Raji (cell line): ENCODE results near the gene ATP6V0E2.

Experiments used
- POLR2A ChIP-seq: IDR thresholded peaks from 2 replicates; pipeline ENCODE4 v1.6.1; 2011; ENCODE audit warnings: low read depth, low read length, control low read depth; ENCODE audit not compliant: insufficient read depth

Gene ATP6V0E2

GRCh38 chr7:149833495-149834130, 40.2 kb upstream of the ATP6V0E2 start:
- no peak for TF ChIP-seq POLR2A

GRCh38 chr7:149834601-149835000, 39.2 kb upstream of the ATP6V0E2 start:
- no peak for TF ChIP-seq POLR2A

- TF ChIP-seq POLR2A: no peak
These were observed 37.3 kb upstream of the ATP6V0E2 start for GRCh38 chr7:149836434-149836833.

- no peak for TF ChIP-seq POLR2A
These were observed 36.1 kb upstream of the ATP6V0E2 start for GRCh38 chr7:149837564-149838223.

- TF ChIP-seq POLR2A: peak; percentile 77
These were observed 35.4 kb upstream of the ATP6V0E2 start, which contains the start of gene ZNF862 for GRCh38 chr7:149838224-149838991. TSS of gene ZNF862 (plus strand) at chr7:149838375. CDS start at chr7:149838612, 237 bp downstream.

DNA sequence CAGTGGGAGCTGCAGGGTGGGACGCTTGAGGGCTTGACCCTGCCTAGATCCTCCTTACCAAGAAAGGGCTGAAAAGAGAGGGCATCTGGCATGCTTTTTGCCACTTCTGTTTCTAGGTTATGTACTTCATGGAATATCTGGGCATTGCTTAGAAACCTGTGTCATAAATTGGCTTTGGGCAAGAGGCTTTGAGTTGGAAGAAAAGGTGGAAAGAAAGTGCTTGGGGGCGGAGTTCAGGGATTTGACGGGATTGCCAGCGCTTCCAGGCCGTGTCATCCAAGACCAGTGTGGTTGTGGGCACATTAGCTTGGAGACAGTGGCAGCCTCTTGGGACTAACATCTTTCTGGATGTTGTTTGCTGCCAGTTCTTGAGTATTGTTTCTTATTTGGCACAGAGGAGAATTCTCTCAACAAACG, 34.8 kb upstream of the ATP6V0E2 start:
- TF ChIP-seq POLR2A: no peak

DNA sequence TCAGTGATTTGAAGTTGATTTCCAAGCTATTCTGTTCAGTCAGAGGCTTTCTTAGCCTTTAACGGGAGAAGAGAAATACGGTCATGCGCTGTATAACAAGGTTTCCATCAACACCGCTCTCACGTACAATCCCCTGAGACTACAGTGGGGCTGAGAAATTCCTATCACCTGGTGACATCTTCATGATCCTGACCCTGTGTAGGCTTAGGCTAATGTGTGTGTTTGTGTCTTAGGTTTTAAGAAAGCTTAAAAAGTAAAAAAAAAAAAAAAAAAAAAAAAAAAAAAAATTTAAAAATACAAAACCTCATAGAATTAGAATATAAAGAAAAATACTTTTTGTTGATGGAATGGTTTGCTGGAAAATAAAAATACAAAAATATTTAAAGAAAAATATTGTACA, 33.8 kb upstream of the ATP6V0E2 start:
- TF ChIP-seq POLR2A: no peak

GRCh38 chr7:149843566-149843965, 30.2 kb upstream of the ATP6V0E2 start:
- TF ChIP-seq POLR2A: no peak

DNA sequence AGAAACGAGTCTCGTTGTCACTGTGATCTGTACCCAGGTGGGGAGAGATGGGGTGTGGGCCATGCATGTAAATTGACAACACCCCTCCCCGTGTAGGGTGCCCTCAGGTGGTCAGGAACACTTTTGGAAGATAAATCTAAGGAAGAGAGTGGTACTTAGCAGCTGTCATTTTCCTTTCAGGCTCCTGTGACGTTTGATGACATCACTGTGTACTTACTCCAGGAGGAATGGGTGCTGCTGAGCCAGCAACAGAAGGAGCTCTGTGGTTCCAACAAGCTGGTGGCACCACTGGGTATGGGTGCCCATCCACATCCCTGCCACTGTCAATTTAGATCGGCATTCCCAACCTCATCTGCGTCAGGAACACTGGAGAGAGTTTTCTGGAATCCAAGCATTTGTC, 29.3 kb upstream of the ATP6V0E2 start:
- TF ChIP-seq POLR2A: no peak

GRCh38 chr7:149845257-149845980, 28.4 kb upstream of the ATP6V0E2 start:
- TF ChIP-seq POLR2A: no peak

DNA sequence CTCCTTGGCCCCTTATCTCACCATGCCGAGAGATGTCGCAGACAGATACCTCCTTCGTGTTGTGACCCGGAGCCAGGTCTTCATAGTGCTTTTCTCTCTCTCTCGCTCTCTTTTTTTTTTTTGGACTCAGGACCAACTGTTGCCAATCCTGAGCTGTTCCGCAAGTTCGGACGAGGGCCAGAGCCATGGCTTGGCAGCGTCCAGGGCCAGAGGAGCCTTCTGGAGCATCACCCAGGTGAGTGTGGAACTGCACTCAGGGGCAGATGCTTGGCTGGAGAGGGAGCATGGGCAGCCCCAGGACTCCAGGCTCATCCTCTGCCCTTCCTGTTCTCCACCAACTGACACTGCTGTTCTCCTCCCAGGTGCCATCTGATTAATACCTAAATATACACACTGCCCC, 27.7 kb upstream of the ATP6V0E2 start:
- no peak for TF ChIP-seq POLR2A

- TF ChIP-seq POLR2A: no peak
These were observed 27.2 kb upstream of the ATP6V0E2 start for GRCh38 chr7:149846436-149847046.

DNA sequence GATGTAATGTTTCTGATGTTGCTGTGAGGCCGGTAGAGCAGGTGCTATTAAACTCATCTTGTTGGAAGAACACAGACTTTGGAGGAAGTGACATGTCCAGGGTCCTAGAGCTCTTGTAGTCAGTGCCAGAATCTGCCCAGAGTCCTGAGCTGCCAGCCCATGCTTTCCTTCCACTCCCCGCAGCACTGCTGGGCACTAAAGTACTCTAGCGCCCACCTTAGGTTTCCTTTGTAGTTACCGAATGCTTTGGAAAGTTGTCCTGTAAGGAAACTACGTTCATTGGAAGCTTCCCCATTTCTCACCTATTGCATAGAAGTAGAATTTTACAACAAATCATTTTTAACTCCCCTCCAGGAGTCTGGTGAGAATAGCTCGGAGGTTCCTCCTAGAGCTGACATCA, 24.6 kb upstream of the ATP6V0E2 start:
- no peak for TF ChIP-seq POLR2A

GRCh38 chr7:149850007-149850594, 23.7 kb upstream of the ATP6V0E2 start:
- TF ChIP-seq POLR2A: no peak
